Measurements from ENCODE around the gene VWC2. TPM values are rescaled to one million over a fixed set of nuclear protein-coding genes. Genes with fewer than 3 reads are reported as not detected.

Gene VWC2
- polyA plus RNA-seq, 1 donor from 2014 or later, result not detected

DNA sequence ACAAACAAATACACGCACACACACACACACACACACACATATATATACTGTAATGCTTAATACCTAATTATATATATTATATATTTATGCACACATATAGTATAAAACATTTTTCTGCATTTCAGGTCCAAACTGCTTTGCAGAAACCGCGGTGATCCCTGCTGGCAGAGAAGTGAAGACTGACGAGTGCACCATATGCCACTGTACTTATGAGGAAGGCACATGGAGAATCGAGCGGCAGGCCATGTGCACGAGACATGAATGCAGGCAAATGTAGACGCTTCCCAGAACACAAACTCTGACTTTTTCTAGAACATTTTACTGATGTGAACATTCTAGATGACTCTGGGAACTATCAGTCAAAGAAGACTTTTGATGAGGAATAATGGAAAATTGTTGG, 138.5 kb downstream of the VWC2 start:
- no peaks in the 10 kb centered on the region for H3K27me3 Mint-ChIP-seq
- H3K4me1 Mint-ChIP-seq, result no peaks in the 10 kb centered on the region
- peaks cover 2% of the 10 kb centered on the region for H3K36me3 Mint-ChIP-seq
- H3K4me3 Mint-ChIP-seq, result no peak overlapping the region
- no peak overlapping the region for H3K27ac Mint-ChIP-seq
- H3K9me3 Mint-ChIP-seq, result peaks cover 1 to 9% (median 2%) of the 10 kb centered on the region in 3 donors

DNA sequence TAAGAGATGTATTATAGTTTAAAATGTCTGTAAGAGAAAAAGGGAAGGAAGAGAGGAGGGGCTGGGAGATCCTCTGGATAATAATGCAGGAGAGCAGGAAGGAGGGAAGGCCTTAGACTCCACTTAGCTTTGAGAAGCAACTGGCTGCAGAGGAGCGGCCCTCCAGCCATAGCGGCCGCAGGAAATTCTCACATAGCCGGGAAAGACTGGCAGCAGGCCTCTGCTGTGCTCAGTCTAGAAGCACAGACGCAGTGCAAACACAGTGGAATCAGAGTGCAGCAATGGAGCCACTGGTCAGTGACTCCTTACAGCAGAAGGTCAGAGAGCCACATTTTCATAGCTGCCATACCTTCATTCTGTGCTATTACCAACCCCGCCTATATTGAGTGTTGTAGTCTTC, 153.3 kb downstream of the VWC2 start:
- Mint-ChIP-seq H3K36me3 (no peaks in the 10 kb centered on the region), H3K9me3 (peaks cover 1 to 13% (median 7%) of the 10 kb centered on the region in 3 donors), H3K27me3 (no peaks in the 10 kb centered on the region), H3K4me1 (no peaks in the 10 kb centered on the region), H3K27ac (no peak overlapping the region), H3K4me3 (no peak overlapping the region)

DNA sequence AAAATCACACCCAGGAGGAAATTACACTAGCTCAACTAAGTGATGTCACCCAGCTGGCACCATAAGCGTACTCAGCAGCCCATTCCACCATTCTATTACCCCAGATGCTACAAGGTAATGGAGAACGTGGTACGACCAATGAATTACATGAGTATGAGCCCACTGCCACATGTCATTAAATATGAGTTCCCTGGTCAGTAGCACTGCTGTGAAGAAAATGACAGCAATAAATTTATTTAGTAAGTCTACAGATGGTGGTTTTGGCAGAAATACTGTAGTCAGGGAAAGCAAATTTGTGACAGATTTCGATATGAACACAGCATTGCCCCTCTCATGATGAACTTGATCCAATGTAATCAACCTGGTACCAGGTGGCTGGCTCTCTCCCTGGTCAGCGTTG, 154.2 kb downstream of the VWC2 start:
- H3K36me3 Mint-ChIP-seq, result no peaks in the 10 kb centered on the region
- peaks cover 1 to 20% (median 7%) of the 10 kb centered on the region in 3 donors for H3K9me3 Mint-ChIP-seq
- H3K27me3 Mint-ChIP-seq, result no peaks in the 10 kb centered on the region
- no peaks in the 10 kb centered on the region for H3K4me1 Mint-ChIP-seq
- H3K27ac Mint-ChIP-seq, result no peak overlapping the region
- no peak overlapping the region for H3K4me3 Mint-ChIP-seq

DNA sequence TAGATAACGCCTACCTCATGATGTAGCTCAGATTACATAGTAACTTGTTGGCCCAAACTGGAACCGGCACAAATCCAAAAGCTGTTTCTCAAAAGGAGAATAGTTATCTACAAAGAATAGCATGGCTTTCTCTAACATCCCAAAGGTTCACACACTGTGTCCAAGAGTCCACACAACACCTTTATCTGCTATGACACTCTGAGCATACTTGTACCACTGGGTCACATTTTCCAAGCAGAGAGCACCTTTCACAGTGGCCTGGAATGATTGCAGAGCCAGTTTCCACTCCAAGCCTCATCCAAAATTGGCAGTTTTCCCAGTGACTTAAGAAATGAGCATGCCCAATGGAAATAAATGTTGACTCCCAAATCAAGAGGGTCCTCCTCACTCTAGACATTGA, 155.3 kb downstream of the VWC2 start:
- H3K27ac Mint-ChIP-seq, result no peak overlapping the region

DNA sequence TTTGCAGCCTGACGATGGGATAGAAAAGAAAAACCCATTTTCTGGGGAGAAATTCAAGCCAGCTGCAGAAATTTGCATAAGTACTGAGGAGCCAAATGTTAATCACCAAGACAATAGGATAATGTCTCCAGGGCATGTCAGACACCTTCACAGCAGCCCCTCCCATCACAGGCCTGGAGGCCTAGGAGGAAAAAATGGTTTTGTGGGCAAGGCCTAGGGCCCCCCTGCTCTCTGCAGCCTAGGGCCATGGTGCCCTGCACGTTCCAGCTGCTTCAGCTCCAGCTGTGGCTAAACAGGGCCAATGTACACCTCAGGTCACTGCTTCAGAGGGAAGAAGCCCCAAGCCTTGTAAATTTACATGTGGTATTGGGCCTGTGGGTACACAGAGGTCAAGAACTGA, 158.2 kb downstream of the VWC2 start:
- H3K27ac Mint-ChIP-seq, result no peak overlapping the region
- H3K27me3 Mint-ChIP-seq, result no peaks in the 10 kb centered on the region
- no peaks in the 10 kb centered on the region for H3K36me3 Mint-ChIP-seq
- no peak overlapping the region for H3K4me3 Mint-ChIP-seq
- H3K4me1 Mint-ChIP-seq, result no peaks in the 10 kb centered on the region
- peaks cover 3 to 23% (median 9%) of the 10 kb centered on the region in 3 donors for H3K9me3 Mint-ChIP-seq

More for the DNA sequence above, 155.3 kb downstream of the VWC2 start:
- H3K36me3 Mint-ChIP-seq, result no peaks in the 10 kb centered on the region
- H3K4me1 Mint-ChIP-seq, result no peaks in the 10 kb centered on the region
- no peaks in the 10 kb centered on the region for H3K27me3 Mint-ChIP-seq
- H3K9me3 Mint-ChIP-seq, result peaks cover 3 to 23% (median 9%) of the 10 kb centered on the region in 3 donors
- H3K4me3 Mint-ChIP-seq, result no peak overlapping the region

DNA sequence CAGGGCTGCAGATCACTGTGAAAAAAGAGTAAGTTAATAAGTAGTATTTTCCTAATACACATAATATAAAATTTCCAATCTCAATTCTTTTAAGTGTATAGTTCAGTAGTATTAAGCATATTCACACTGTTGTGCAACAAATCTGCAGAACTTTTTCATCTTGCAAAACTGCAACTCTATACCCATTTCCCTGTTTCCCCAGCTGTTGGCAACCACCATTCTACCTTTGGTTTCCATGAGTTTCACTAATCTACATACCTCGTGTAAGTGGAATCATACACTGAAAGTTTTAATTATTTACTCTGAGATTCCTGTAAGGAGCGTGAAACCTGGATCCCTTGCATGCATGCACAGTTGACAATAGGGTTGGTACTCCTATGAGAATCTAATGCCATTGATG, 164.2 kb downstream of the VWC2 start:
- Mint-ChIP-seq H3K27me3 (no peaks in the 10 kb centered on the region), H3K9me3 (peaks cover 1 to 17% (median 4%) of the 10 kb centered on the region in 3 donors), H3K36me3 (no peaks in the 10 kb centered on the region), H3K4me3 (no peak overlapping the region), H3K27ac (no peak overlapping the region), H3K4me1 (no peaks in the 10 kb centered on the region)

Data from IgD-negative memory B cell (primary cell).